ENCODE data around the gene SLAMF6.

Gene SLAMF6

DNA sequence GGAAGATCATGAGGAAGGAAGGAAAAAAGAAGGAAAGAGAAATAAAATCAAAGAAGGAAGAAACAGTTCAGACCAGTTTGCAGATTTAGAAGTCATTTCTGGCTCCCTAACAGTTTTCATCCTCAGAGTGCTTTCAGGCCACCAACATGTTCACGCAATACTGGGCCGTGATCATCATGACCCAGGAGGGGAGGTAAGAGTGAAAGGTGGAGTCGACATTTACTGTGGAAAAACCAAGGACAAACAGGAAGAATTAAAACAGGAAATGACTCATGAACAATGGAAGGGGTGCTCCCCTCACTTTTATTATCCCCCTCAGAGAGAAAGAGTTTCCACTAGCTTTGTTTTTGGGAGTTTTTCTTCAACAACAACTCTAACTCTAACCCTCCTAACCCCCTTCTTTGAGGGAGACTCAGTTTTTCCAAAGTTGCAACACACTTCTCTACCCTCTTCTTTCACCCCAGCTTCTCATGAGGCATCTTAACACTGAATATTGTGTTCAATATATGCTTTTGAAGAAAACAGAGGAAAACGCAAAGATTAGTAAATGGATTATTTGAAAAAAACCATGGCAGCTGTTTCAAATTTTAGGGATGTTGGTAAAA, 62.3 kb downstream of the SLAMF6 start:
- DNase-seq: no peak

DNA sequence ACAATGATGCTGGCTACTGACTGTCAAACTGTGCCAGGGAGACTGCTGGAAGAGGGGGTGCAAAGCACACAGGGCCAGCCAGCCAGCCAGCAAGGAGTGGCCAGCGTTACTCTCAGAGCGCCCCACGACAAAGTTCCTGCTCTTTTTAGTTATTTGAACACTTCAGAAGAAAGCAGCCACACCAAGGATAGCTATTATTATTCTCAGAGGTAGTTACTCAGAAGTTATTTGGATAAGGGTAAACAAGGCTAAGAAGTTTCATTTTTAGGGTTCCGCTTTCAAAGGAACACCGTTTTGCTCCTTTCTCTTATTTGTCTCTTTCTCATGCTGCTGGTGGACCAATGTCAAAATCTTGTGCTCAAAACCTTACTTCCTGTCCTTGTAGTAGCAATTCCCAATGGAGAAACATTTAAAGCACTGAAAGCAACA, 62.8 kb downstream of the SLAMF6 start:
- no peak for DNase-seq

DNA sequence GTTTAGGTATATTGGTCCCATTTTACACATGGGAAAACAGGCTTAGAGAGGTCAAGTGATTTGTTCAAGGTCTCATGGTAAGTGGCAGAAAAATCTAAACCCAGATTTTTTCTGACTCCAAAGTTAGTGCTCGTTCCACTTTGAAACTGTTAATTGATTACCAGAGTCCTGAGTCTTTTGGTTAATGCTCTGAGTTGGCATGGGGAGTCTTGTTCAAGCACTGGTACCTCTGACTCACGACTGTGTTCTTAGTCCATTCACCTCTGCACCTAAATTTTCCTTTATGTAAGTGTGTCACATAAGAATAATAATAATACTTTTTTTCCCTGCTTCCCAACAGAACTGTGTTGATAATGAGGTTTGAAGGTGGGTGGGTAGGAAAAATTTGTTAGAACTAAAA, 63.4 kb downstream of the SLAMF6 start:
- no peak for DNase-seq

DNA sequence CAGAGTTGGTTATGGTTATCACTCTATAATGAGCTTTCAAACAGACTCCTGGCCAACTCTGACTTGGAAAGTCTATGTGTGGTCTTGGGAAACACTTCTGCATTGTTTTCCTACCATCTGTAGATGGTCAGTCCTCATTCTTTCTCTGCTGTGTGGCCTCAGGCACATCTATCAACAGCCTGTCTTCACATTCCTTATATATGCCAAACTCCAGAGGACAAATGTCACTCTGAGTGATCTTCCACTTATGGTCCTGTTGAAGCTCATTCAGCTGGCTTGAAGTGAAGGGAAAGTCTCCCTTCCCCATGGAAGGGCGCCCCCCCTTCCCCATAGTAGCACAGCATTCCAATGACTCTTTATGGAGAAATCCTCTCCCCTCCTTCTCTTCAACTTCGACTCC, 64.0 kb downstream of the SLAMF6 start:
- DNase-seq: no peak

- no peak for DNase-seq
Measured at GRCh38 chr1:160455153-160455517, 67.9 kb downstream of the SLAMF6 start.

- DNase-seq: no peak
Measured at GRCh38 chr1:160454371-160455152, 68.5 kb downstream of the SLAMF6 start.

- DNase-seq: no peak
Measured at GRCh38 chr1:160453443-160453842, 69.6 kb downstream of the SLAMF6 start.

- no peak for DNase-seq
Measured at GRCh38 chr1:160451859-160452232, 71.2 kb downstream of the SLAMF6 start.

DNA sequence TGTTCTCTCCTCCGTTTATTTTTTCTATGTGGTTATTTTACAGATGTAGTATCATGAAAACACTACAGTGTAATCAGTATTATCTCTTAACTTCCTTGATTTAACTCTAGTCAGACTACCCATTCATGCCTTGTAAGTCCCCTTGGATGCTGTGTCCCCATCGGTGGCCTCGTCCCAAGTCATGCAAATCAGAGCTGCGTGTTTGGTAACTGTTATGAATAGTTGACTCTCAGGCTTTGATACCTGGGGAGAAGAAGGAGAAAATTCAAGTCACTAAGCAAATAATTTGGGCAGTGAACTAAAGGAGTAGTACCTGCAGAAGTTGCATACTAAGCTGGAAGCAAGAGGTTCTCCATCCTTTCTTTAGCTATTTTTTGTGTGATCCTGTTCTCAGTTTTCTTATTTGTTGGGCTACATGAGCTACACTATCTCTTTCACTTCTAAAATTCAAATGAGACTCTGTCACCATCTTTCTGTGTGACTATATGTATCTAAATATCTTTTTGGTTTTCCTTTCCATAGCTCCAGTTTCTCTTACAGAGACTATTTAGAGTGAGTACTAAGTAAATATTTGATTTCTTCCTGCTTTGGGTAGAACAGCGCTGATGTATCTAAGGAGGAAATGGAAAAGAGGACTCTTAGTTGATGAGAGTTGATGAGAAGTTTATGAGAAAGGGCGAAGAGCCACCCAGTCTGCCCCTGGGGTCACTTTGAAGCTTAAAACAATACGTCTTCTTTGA, 71.8 kb downstream of the SLAMF6 start:
- DNase-seq: no peak

GRCh38 chr1:160449494-160449893, 73.6 kb downstream of the SLAMF6 start:
- DNase-seq: no peak

- no peak for DNase-seq
Measured at GRCh38 chr1:160446945-160447600, 76.0 kb downstream of the SLAMF6 start.

DNA sequence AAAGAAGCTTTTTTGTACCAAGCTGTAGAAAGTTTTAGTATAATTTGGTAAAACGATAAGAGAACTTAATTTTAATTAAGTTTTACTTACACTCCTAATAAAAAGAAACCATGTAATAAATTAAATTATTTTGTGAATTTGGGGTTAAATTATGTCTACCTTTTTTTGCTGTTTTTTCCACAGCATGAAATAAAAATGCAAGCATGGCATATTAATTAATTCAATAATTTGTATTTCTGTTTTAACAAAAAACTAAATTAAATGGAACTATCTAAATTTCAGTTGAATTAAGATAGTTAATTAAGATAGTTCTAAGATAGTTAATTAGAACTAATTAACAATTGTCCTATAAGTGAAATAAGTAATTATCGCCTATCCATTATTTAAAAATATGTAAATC, 83.3 kb downstream of the SLAMF6 start:
- no peak for DNase-seq

GRCh38 chr1:160438935-160439334, 84.1 kb downstream of the SLAMF6 start:
- DNase-seq: no peak

GRCh38 chr1:160438317-160438918, 84.6 kb downstream of the SLAMF6 start:
- DNase-seq: no peak

- no peak for DNase-seq
Measured at GRCh38 chr1:160437432-160438316, 85.4 kb downstream of the SLAMF6 start.

DNA sequence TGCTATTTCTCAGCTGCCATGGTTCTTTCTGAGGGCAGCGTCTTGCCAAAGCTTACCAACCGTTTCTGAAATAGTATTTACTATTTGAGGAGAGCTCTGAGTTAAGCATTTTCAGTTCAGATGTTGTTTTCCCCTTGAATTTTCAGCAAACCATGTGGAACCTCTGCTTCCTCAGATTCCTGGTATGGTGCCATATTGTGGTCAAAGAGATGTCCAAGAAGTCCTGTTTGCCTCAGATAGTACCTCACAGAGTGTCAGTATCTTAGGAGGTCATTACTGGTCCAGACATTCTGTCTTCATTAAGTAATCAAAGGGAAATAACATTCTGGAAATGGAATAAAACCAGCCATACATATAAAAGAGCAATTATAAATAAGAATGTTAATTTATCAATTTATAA, 86.1 kb downstream of the SLAMF6 start:
- no peak for DNase-seq
